GM15510 (cell line): ENCODE data around the gene MFN2.

Experiments
- POLR2A ChIP-seq: IDR thresholded peaks from 3 replicates; pipeline ENCODE4 v1.6.1; 2011; ENCODE audit warnings: borderline replicate concordance; ENCODE audit not compliant: insufficient read length; ENCODE audit errors: extremely low read depth

Gene MFN2

GRCh38 chr1:11955221-11955620 lies 25.0 kb upstream of the MFN2 start:
- no peak for TF ChIP-seq POLR2A

- no peak for TF ChIP-seq POLR2A
These were observed 22.8 kb upstream of the MFN2 start for GRCh38 chr1:11957398-11957797.

GRCh38 chr1:11957897-11958296 lies 22.3 kb upstream of the MFN2 start:
- TF ChIP-seq POLR2A: no peak

- TF ChIP-seq POLR2A: no peak
These were observed 20.0 kb upstream of the MFN2 start for GRCh38 chr1:11960276-11960675.

GRCh38 chr1:11960715-11961114 lies 19.5 kb upstream of the MFN2 start:
- no peak for TF ChIP-seq POLR2A

GRCh38 chr1:11961230-11961629 lies 19.0 kb upstream of the MFN2 start:
- no peak for TF ChIP-seq POLR2A

GRCh38 chr1:11963622-11964021 lies 16.6 kb upstream of the MFN2 start:
- no peak for TF ChIP-seq POLR2A

GRCh38 chr1:11964656-11965055 lies 15.6 kb upstream of the MFN2 start:
- TF ChIP-seq POLR2A: no peak

- no peak for TF ChIP-seq POLR2A
These were observed 13.2 kb upstream of the MFN2 start for GRCh38 chr1:11967028-11967547.

- no peak for TF ChIP-seq POLR2A
These were observed 9.6 kb upstream of the MFN2 start for GRCh38 chr1:11970441-11971185.

- TF ChIP-seq POLR2A: no peak
These were observed 2.6 kb upstream of the MFN2 start for GRCh38 chr1:11977625-11978024.

- no peak for TF ChIP-seq POLR2A
These were observed 1.9 kb upstream of the MFN2 start for GRCh38 chr1:11978301-11978700.

- no peak for TF ChIP-seq POLR2A
These were observed 1.0 kb upstream of the MFN2 start for GRCh38 chr1:11979028-11979850.

- TF ChIP-seq POLR2A: no peak
These were observed 380 bp downstream of the MFN2 start for GRCh38 chr1:11980676-11980972.

GRCh38 chr1:11981378-11982009 lies 1.2 kb downstream of the MFN2 start:
- TF ChIP-seq POLR2A: no peak
